Endothelial cell of umbilical vein (primary cell): ENCODE measurements around the gene MYH14. TPM values are rescaled to one million over a fixed set of nuclear protein-coding genes. Genes with fewer than 3 reads are reported as not detected.

Source experiments
- BruUV-seq: library from RNA; stranded (reverse); fragments of 400-500 nt; replicated peaks from 2 replicates; lab custom pipeline; 2021; lab: Mats Ljungman, UMichigan
- CTCF ChIA-PET: fragments of 300-600, 350-600 bp; sonication (Branson Sonifier 250); formaldehyde crosslinking; loops from one replicate; lab custom pipeline; 2021; ENCODE audit warnings: antibody characterized with exemption, inconsistent platforms; lab: Charles Lee
- POLR2A ChIA-PET: fragments of 300-600, 350-600 bp; sonication (Branson Sonifier 250); formaldehyde crosslinking; loops from one replicate; lab custom pipeline; 2021; ENCODE audit warnings: antibody characterized with exemption, inconsistent platforms; lab: Charles Lee
- DNase-seq: peaks from one replicate; pipeline ENCODE4 v3.0.0-alpha.2; 2011; ENCODE audit warnings: low read depth, low spot score
- FAIRE-seq: peaks from 2 replicates; lab custom pipeline; 2011; peaks lifted over from hg19 to GRCh38; lab: Jason Lieb, UNC
- H2AFZ ChIP-seq: 2 replicates; pipeline ENCODE4 v1.6.0; 2012; ENCODE audit warnings: low read depth, low read length, control low read depth, inconsistent platforms
- H3K27ac ChIP-seq: 2 replicates; pipeline ENCODE4 v1.5.1; 2011; ENCODE audit warnings: low read depth, mild to moderate bottlenecking, control low read depth, low read length, moderate library complexity; ENCODE audit not compliant: insufficient read depth
- H3K27me3 ChIP-seq, 2 experiments: 2 replicates each; pipeline versions ENCODE4 v1.6.0 to v1.6.1; 2011; ENCODE audit warnings: low read length in 2 of 2, mixed read lengths in 1 of 2; ENCODE audit not compliant: control insufficient read depth in 2 of 2, insufficient read depth in 2 of 2
- H3K36me3 ChIP-seq, 2 experiments: 2 replicates in 1 of 2; 3 replicates in 1 of 2; pipeline ENCODE4 v1.5.1; 2011; ENCODE audit warnings: low read length in 2 of 2, mild to moderate bottlenecking in 1 of 2, moderate library complexity in 1 of 2; ENCODE audit not compliant: control insufficient read depth in 2 of 2, insufficient read depth in 2 of 2; ENCODE audit errors: extremely low read depth in 1 of 2
- H3K4me1 ChIP-seq: 3 replicates; pipeline ENCODE4 v1.5.1; 2011; ENCODE audit warnings: mild to moderate bottlenecking, low read length; ENCODE audit not compliant: control insufficient read depth, insufficient read depth; ENCODE audit errors: extremely low read depth
- H3K4me2 ChIP-seq: 2 replicates; pipeline ENCODE4 v1.6.1; 2011; ENCODE audit warnings: low read length, control low read depth, mixed read lengths; ENCODE audit not compliant: insufficient read depth
- H3K4me3 ChIP-seq, 3 experiments: fragments of 200-600 bp in 1 of 3; sonication (generic), shearing (Covaris generic) in 1 of 3; replicated peaks in 1 of 3; 2 replicates each; pipeline ENCODE4 v1.5.1; 2011 to 2016; ENCODE audit warnings: control low read depth in 3 of 3, low read length in 3 of 3, mild to moderate bottlenecking in 2 of 3, inconsistent platforms in 1 of 3, low read depth in 1 of 3, moderate library complexity in 1 of 3; ENCODE audit not compliant: insufficient read depth in 1 of 3
- H3K79me2 ChIP-seq: 2 replicates; pipeline ENCODE4 v1.6.0; 2012; ENCODE audit warnings: low read length, inconsistent platforms; ENCODE audit not compliant: control insufficient read depth, insufficient read depth
- H3K9ac ChIP-seq: replicated peaks from 2 replicates; pipeline ENCODE3; 2011; ENCODE audit warnings: low read length, control low read depth; ENCODE audit not compliant: insufficient read depth; ENCODE audit errors: extremely low read depth
- H3K9me1 ChIP-seq: replicated peaks from 3 replicates; pipeline ENCODE4 v1.6.0; 2011; ENCODE audit warnings: mild to moderate bottlenecking, low read length; ENCODE audit not compliant: control insufficient read depth, insufficient read depth; ENCODE audit errors: extremely low read depth
- H3K9me3 ChIP-seq: replicated peaks from 2 replicates; pipeline ENCODE4 v1.5.1; 2012; ENCODE audit warnings: low read length, inconsistent platforms; ENCODE audit not compliant: control insufficient read depth, insufficient read depth
- H4K20me1 ChIP-seq: replicated peaks from 2 replicates; pipeline ENCODE3; 2011; ENCODE audit warnings: mild to moderate bottlenecking, low read length; ENCODE audit not compliant: control insufficient read depth, insufficient read depth; ENCODE audit errors: extremely low read depth
- EZH2 ChIP-seq: IDR thresholded peaks from 2 replicates; pipeline ENCODE4 v1.6.1; 2012; ENCODE audit warnings: borderline replicate concordance, low read depth, mild to moderate bottlenecking, moderate library complexity, low read length, inconsistent platforms; ENCODE audit not compliant: severe bottlenecking
- FOS ChIP-seq: IDR thresholded peaks from 2 replicates; pipeline ENCODE4 v1.6.1; 2011; ENCODE audit warnings: mild to moderate bottlenecking, low read length, moderate library complexity, borderline replicate concordance; ENCODE audit not compliant: insufficient read depth
- GATA2 ChIP-seq: IDR thresholded peaks from 2 replicates; pipeline ENCODE4 v1.7.0; 2011; ENCODE audit warnings: low read depth, mild to moderate bottlenecking, moderate library complexity, mixed read lengths, low read length; ENCODE audit not compliant: insufficient read length, insufficient read depth
- JUN ChIP-seq: IDR thresholded peaks from 2 replicates; pipeline ENCODE4 v1.6.1; 2011; ENCODE audit warnings: borderline replicate concordance, low read depth; ENCODE audit not compliant: insufficient read length, insufficient read depth
- MYC ChIP-seq: IDR thresholded peaks from one replicate; pipeline ENCODE4 v1.6.1; 2011; ENCODE audit warnings: mild to moderate bottlenecking, low read depth, low read length
- POLR2A ChIP-seq: IDR thresholded peaks from 2 replicates; pipeline ENCODE4 v1.6.1; 2012; ENCODE audit warnings: low read depth, mild to moderate bottlenecking, control low read depth, low read length
- POLR2AphosphoS5 ChIP-seq: IDR thresholded peaks from 2 replicates; pipeline ENCODE4 v1.6.1; 2012; ENCODE audit warnings: low read depth, mild to moderate bottlenecking, control low read depth, low read length, moderate library complexity; ENCODE audit not compliant: insufficient read depth
- dilution Hi-C: fragments of 300-500 bp; cut with MboI; formaldehyde crosslinking; loops from one replicate; pipeline ENCODE4 v1.15.0; 2019; ENCODE audit warnings: low sequenced_read_pairs; ENCODE audit not compliant: extremely low pct_ligation_motif_present
- intact Hi-C: fragments of 100-400 bp; cut with micrococcal nuclease; formaldehyde crosslinking; loops from one replicate; pipeline ENCODE4 v1.10.0; 2022
- polyA plus RNA-seq, 4 experiments: library from polyadenylated mRNA; depleted of rRNA in 3 of 4; stranded (reverse) in 3 of 4; unstranded in 1 of 4; fragments of >200 nt; gene quantifications; 2 replicates each; pipeline versions ENCODE4 v1.2.1 to v1.2.3, GENCODE V29; 2011 to 2012; ENCODE audit warnings: missing spikeins in 1 of 4
- total RNA-seq: library from RNA; stranded (reverse); gene quantifications from 2 replicates; pipeline ENCODE4 v1.2.3, GENCODE V29; 2021
- TF ChIP-seq, protein P1 (sequence below), 2 donors: IDR thresholded peaks; 1 replicate in 1 of 2; 2 replicates in 1 of 2; pipeline ENCODE4 v1.5.1; 2011; ENCODE audit warnings: low read length in 2 of 2, mild to moderate bottlenecking in 2 of 2, moderate library complexity in 2 of 2, control low read depth in 1 of 2, inconsistent platforms in 1 of 2, low read depth in 1 of 2; ENCODE audit not compliant: insufficient read depth in 1 of 2; ENCODE audit errors: extremely low read depth in 1 of 2
- TF ChIP-seq, protein P2 (sequence below): IDR thresholded peaks from 2 replicates; pipeline ENCODE4 v1.6.1; 2011; ENCODE audit not compliant: insufficient read depth, insufficient read length

Gene MYH14
- total and polyA plus RNA-seq, 2 donors (not counting 3 experiments of a cell fraction or from before 2014, with no cell fraction given) = 0.13 TPM; not detected in 1

DNA sequence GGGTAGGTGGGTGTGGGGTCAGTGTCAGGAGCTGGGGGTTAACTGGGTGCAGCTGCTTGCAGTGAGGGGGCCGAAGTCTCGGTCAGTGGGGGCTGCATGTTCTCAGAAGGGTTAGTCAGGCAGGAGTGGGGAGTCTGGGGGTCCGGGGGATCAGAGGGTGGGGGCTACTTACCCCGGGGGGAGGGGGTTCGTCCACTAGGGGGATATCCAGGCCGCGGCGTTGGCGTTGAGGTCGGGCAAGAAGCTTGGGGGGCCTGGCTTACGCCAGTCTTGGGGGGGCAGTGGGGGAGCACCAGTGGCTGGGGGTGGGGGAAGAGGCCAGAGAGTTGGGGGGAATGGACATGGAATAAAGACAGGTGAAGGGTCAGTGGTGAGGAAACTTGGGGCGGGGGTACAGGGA lies 116.6 kb downstream of the MYH14 start:
- Histone ChIP-seq H3K79me2 (no peaks in the 10 kb centered on the region), H3K36me3 (no peaks in the 10 kb centered on the region), H3K27me3 (peaks cover 7% of the 10 kb centered on the region in 2 experiments), H4K20me1 (no peaks in the 10 kb centered on the region), H3K9ac (no peak overlapping the region), H3K4me2 (no peak overlapping the region), H3K4me3 (no peak overlapping the region), H3K27ac (no peak overlapping the region), H3K9me1 (no peaks in the 10 kb centered on the region), H3K4me1 (no peaks in the 10 kb centered on the region), H3K9me3 (no peaks in the 10 kb centered on the region), H2AFZ (no peak overlapping the region)
- FAIRE-seq (no peak), DNase-seq (no peak)
- no TSS peak for BruUV-seq
- intact Hi-C loops = no loop called here
- ChIA-PET POLR2A (no interaction called here), CTCF (no interaction called here)
- no peak for TF ChIP-seq POLR2A
- TF ChIP-seq GATA2 = no peak
- TF ChIP-seq, protein P1, sequence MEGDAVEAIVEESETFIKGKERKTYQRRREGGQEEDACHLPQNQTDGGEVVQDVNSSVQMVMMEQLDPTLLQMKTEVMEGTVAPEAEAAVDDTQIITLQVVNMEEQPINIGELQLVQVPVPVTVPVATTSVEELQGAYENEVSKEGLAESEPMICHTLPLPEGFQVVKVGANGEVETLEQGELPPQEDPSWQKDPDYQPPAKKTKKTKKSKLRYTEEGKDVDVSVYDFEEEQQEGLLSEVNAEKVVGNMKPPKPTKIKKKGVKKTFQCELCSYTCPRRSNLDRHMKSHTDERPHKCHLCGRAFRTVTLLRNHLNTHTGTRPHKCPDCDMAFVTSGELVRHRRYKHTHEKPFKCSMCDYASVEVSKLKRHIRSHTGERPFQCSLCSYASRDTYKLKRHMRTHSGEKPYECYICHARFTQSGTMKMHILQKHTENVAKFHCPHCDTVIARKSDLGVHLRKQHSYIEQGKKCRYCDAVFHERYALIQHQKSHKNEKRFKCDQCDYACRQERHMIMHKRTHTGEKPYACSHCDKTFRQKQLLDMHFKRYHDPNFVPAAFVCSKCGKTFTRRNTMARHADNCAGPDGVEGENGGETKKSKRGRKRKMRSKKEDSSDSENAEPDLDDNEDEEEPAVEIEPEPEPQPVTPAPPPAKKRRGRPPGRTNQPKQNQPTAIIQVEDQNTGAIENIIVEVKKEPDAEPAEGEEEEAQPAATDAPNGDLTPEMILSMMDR (IDR thresholded peaks at IDR 0.05; ENCODE audit: extremely low read depth in 1 of 2, insufficient read depth in 1 of 2, low read depth in 1 of 2, low read length in 2 of 2) = no peak
- TF ChIP-seq POLR2AphosphoS5 = no peak
- no peak for TF ChIP-seq MYC
- no peak for TF ChIP-seq EZH2
- TF ChIP-seq, protein P2, sequence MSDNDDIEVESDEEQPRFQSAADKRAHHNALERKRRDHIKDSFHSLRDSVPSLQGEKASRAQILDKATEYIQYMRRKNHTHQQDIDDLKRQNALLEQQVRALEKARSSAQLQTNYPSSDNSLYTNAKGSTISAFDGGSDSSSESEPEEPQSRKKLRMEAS = no peak
- TF ChIP-seq JUN = no peak
- TF ChIP-seq FOS = no peak
- dilution Hi-C loops = no loop called here
